Peyer's patch (tissue), 4 donors: Measurements from ENCODE around the gene SERINC3. TPM values are rescaled to one million over a fixed set of nuclear protein-coding genes. Genes with fewer than 3 reads are reported as not detected.

ENCODE experiments used
- DNase-seq, 3 donors: peaks; one replicate each; pipeline ENCODE4 v3.0.0-alpha.2; 2017 to 2019
- H3K27ac ChIP-seq, 4 donors: fragments of 200-600 bp; sonication (generic); one replicate each; pipeline ENCODE4 v1.5.1; 2016 to 2019
- H3K27me3 ChIP-seq, 2 donors: fragments of 200-600 bp; sonication (generic); one replicate each; pipeline ENCODE4 v1.5.1; 2019
- H3K36me3 ChIP-seq, 3 donors: fragments of 200-600 bp; sonication (generic); one replicate each; pipeline ENCODE4 v1.5.1; 2016 to 2019
- H3K4me1 ChIP-seq, 4 donors: fragments of 200-600 bp; sonication (generic); one replicate each; pipeline ENCODE4 v1.5.1; 2016 to 2019
- H3K4me3 ChIP-seq, 4 donors: fragments of 200-600 bp; sonication (generic); 1 replicate in 3 of 4; 2 replicates in 1 of 4; pipeline ENCODE4 v1.5.1; 2016 to 2019; ENCODE audit warnings: mild to moderate bottlenecking in 1 of 4
- H3K9me3 ChIP-seq, 4 donors: fragments of 200-600 bp; sonication (generic); one replicate each; pipeline ENCODE4 v1.5.1; 2016 to 2019; ENCODE audit warnings: mild to moderate bottlenecking in 1 of 4
- CTCF ChIP-seq, 6 experiments: fragments of 450-650 bp in 4 of 6; fragments of 200-600 bp in 2 of 6; sonication (generic) in 1 of 6; IDR thresholded peaks; one replicate each; pipeline ENCODE4 v1.5.1; 2017 to 2019; ENCODE audit warnings: antibody characterized with exemption in 6 of 6, mild to moderate bottlenecking in 3 of 6, moderate library complexity in 1 of 6
- POLR2A ChIP-seq, 2 donors: fragments of 450-650 bp; IDR thresholded peaks; one replicate each; pipeline ENCODE4 v1.5.1; 2017; ENCODE audit warnings: antibody characterized with exemption in 2 of 2, mild to moderate bottlenecking in 2 of 2, moderate library complexity in 2 of 2
- total RNA-seq, 4 donors: library from RNA; depleted of rRNA; stranded (reverse); fragments of >200 nt; gene quantifications; one replicate each; pipeline ENCODE4 v1.1.0, GENCODE V29; 2016

SERINC3 gene
- total RNA-seq, 4 donors from 2014 or later: 24.8 to 70.0 (median 54.2) TPM

DNA sequence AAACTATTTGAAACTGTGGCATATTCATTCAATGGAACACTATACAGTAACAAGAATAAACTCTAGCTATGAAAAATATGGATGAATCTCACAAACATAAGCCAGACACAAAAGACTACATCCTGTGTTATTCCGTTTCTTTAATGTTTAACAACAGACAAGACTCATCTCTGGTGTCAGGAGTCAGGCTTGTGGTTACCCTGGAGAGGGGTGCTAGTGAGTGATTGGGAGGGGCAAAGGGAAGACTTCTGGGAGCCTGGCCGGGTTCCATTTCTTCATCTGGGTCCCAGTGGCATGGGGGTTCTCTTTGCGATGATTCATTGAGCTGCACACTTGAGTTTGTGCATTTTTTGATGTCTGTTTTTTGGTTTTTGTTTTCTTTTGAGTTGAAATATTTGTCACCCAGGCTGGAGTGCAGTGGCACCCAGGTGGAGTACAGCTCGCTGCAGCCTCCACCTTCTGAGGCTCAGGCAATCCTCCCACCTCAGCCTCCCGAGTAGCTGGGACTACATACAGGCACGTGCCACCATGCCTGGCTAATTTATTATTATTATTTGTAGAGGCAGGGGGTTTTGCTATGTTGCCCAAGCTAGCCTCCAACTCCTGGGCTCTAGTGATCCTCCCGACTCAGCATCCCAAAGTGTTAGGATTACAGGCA is 67.4 kb downstream of the SERINC3 start:
- Histone ChIP-seq H3K4me3 (no peak overlapping the region), H3K36me3 (no peaks in the 10 kb centered on the region), H3K27ac (no peak overlapping the region), H3K9me3 (no peaks in the 10 kb centered on the region), H3K4me1 (peaks cover 0 to 14% (median 0%) of the 10 kb centered on the region in 4 donors), H3K27me3 (no peaks in the 10 kb centered on the region)
- TF ChIP-seq CTCF (IDR thresholded peaks at IDR 0.05): no peak
- no peak for TF ChIP-seq POLR2A (IDR thresholded peaks at IDR 0.05)
- no peak for DNase-seq

DNA sequence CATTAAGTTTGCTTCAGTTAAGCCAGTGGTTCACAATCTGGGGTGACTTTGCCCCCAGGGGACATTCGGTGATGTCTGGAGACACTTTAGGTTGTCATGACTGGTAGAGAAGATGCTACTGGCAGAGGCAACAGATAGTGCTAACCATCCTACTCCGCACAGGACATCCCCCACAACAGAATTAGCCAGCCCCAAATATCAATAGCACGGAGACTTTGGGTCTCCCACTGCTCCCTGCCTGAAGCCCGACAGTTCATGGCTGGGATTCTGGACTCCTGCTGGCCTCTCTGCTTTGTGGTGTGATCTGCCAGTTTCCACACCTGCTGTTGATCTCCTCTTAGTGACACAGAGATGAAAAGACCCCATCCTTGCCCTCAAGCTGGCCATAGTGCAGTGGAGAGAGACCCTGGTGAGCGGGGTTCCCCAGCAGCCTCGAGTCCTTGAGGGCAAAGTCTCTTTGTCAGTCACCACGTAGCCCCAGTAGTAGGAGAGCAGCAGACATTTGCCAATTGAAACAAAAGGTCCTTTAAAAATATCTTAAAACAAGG is 70.9 kb downstream of the SERINC3 start:
- no peaks in the 10 kb centered on the region for H3K36me3 ChIP-seq
- no peaks in the 10 kb centered on the region for H3K27me3 ChIP-seq
- no peaks in the 10 kb centered on the region for H3K9me3 ChIP-seq
- H3K4me3 ChIP-seq: no peak overlapping the region
- peaks cover 0 to 3% (median 0%) of the 10 kb centered on the region in 4 donors for H3K4me1 ChIP-seq
- TF ChIP-seq POLR2A (IDR thresholded peaks at IDR 0.05) (no peak), CTCF (IDR thresholded peaks at IDR 0.05) (no peak)
- H3K27ac ChIP-seq: peak overlapping the region in 1 of 4 donors; percentile 95
- DNase-seq: no peak

DNA sequence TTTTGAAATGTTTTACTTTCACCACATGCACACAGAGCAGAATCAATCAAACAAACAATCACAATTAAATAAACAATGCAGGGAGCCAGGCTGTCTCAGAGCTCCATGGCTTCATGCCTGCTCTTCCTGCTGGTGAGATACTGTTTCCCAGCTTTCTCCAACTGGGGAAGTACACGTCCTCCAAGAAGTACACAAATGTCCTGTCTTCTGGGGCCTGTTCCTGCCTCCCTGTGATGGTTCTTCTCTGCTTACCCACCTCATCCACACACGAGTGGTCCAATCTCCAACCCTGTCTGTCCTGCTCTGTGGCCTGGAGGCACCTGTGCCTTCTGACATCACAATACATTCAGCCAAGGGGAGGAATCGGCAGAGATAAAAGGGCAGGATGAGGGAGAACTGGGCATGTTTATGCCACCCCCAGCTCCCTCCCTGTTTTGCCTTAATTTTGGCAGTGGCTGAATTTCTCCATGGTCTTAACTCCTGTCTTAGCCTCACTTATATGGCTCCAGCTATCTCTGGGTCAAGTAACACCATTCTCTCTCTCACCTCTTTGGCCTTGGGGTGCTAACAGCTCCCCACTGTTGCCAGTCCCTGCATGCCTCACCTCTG is 71.5 kb downstream of the SERINC3 start:
- Histone ChIP-seq H3K4me3 (no peak overlapping the region), H3K27ac (peak overlapping the region in 1 of 4 donors; percentile 95), H3K27me3 (no peaks in the 10 kb centered on the region), H3K9me3 (no peaks in the 10 kb centered on the region), H3K4me1 (peaks cover 0 to 4% (median 2%) of the 10 kb centered on the region in 4 donors), H3K36me3 (no peaks in the 10 kb centered on the region)
- TF ChIP-seq POLR2A (IDR thresholded peaks at IDR 0.05) (no peak), CTCF (IDR thresholded peaks at IDR 0.05) (no peak)
- DNase-seq: no peak

DNA sequence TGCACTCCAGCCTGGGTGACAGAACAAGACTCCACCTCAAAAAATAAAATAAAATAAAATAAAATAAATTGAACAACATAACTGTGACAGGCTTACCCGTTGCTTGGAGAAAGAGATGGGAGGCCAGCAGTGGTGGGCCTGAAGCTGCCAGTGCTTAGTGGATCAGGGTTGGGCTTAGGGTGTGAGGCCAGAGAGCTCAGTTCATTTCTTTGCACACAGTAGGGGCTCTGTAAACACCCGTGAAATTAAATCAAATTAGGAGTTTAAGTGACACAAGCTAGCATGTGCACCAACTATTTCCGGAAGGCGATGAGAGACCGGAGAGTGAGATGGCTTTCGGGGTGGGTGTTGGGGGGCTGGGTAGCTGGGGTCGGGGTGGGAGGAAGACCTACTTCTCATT is 72.0 kb downstream of the SERINC3 start:
- H3K36me3 ChIP-seq: no peaks in the 10 kb centered on the region
- H3K4me3 ChIP-seq: peak overlapping the region in 1 of 4 donors; percentile 41
- H3K9me3 ChIP-seq: no peaks in the 10 kb centered on the region
- peaks cover 0 to 8% (median 2%) of the 10 kb centered on the region in 4 donors for H3K4me1 ChIP-seq
- no peaks in the 10 kb centered on the region for H3K27me3 ChIP-seq
- no peak for DNase-seq
- peak overlapping the region in 2 of 4 donors; percentile 83 to 95 for H3K27ac ChIP-seq
- TF ChIP-seq CTCF (IDR thresholded peaks at IDR 0.05) (no peak), POLR2A (IDR thresholded peaks at IDR 0.05) (no peak)

DNA sequence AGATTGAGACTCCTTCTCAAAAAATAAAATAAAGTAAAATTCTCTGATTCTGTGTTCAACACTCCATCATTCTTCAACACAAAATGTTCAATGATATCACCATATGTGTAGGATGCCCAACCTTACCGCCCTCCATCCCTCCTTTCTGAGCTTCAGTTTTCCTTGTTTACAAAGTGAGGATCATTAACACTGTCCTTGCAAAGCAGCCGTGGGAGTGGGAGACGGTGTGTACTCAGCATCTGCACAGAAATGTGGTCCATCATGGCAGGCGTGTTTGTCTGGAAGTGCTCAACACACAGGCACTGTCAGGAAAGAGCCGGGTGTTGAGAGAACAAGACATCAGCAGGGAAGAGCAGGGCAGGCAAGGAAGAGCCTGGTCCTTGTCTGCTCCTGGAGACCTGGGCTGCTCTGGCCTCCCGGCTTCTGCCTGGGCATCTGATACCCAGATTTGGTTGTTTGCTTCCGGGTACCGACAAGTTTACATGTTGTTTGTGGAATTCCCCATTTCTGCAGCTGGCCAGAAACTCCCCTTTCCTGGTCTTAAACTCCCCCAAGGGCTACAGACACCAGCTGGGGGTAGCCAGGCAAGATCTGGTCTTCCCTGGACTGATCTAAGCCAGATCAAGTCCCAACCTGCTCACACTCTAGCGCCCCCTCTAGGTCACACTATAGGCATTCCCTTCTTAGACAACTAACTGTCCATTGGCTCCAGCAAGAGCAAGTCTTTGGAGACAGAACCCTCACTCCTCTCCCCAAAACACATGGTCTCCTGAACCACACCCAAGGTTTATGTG is 72.9 kb downstream of the SERINC3 start:
- Histone ChIP-seq H3K27me3 (no peaks in the 10 kb centered on the region), H3K36me3 (no peaks in the 10 kb centered on the region), H3K4me1 (peaks cover 0 to 8% (median 2%) of the 10 kb centered on the region in 4 donors), H3K4me3 (peak overlapping the region in 2 of 4 donors; percentile 41 to 45), H3K9me3 (no peaks in the 10 kb centered on the region), H3K27ac (peak overlapping the region in 3 of 4 donors; percentile 54 to 95 (median 83))
- TF ChIP-seq CTCF (IDR thresholded peaks at IDR 0.05) (peak in 4 of 6 experiments; percentile 7 to 71 (median 58)), POLR2A (IDR thresholded peaks at IDR 0.05) (peak in 1 of 2 donors; percentile 56)
- DNase-seq: peak in 1 of 3 donors; percentile 72
